MCF 10A (cell line): Measurements from ENCODE around the gene MAP4. TPM values are rescaled to one million over a fixed set of nuclear protein-coding genes. Genes with fewer than 3 reads are reported as not detected.

ENCODE experiments used
- BruUV-seq: library from RNA; stranded (reverse); fragments of 400-500 nt; replicated peaks from 2 replicates; lab custom pipeline; 2021; lab: Mats Ljungman, UMichigan
- CTCF ChIA-PET: fragments of 300-600 bp; sonication (Branson Sonifier 250); formaldehyde crosslinking; extraction: SDS; loops from one replicate; lab custom pipeline; 2021; ENCODE audit warnings: antibody characterized with exemption, inconsistent platforms; lab: Yijun Ruan, JAX
- POLR2A ChIA-PET: fragments of 300-600, 350-650 bp; sonication (Branson Sonifier 250); formaldehyde crosslinking; extraction: SDS; loops from one replicate; lab custom pipeline; 2020; ENCODE audit warnings: antibody characterized with exemption, inconsistent platforms; lab: Yijun Ruan, JAX
- DNase-seq: peaks from one replicate; pipeline ENCODE4 v3.0.0-alpha.2; 2018; ENCODE audit not compliant: unreplicated experiment
- H3K27ac Mint-ChIP-seq: one replicate; pipeline ENCODE4 v1.8.0; 2022; ENCODE audit warnings: mild to moderate bottlenecking, low read depth, mixed read lengths; ENCODE audit not compliant: unreplicated experiment
- H3K27me3 Mint-ChIP-seq: one replicate; pipeline ENCODE4 v1.8.0; 2022; ENCODE audit warnings: mixed read lengths; ENCODE audit not compliant: insufficient read depth, unreplicated experiment
- H3K36me3 Mint-ChIP-seq: one replicate; pipeline ENCODE4 v1.8.0; 2022; ENCODE audit warnings: mild to moderate bottlenecking, moderate library complexity, mixed read lengths; ENCODE audit not compliant: insufficient read depth, unreplicated experiment
- H3K4me1 Mint-ChIP-seq: one replicate; pipeline ENCODE4 v1.8.0; 2022; ENCODE audit warnings: mixed read lengths; ENCODE audit not compliant: insufficient read depth, unreplicated experiment
- H3K4me3 Mint-ChIP-seq: one replicate; pipeline ENCODE4 v1.8.0; 2022; ENCODE audit warnings: mild to moderate bottlenecking, moderate library complexity, mixed read lengths; ENCODE audit not compliant: unreplicated experiment
- H3K9me3 Mint-ChIP-seq: one replicate; pipeline ENCODE4 v1.8.0; 2022; ENCODE audit warnings: mixed read lengths; ENCODE audit not compliant: unreplicated experiment
- CTCF ChIP-seq: fragments of 200-600 bp; IDR thresholded peaks from one replicate; pipeline ENCODE4 v1.8.0; 2022; ENCODE audit warnings: antibody characterized with exemption, mild to moderate bottlenecking; ENCODE audit not compliant: unreplicated experiment
- intact Hi-C: fragments of 100-400 bp; cut with micrococcal nuclease; formaldehyde crosslinking; loops from 2 replicates; pipeline ENCODE4 v1.14.1; 2022
- total RNA-seq: library from RNA; stranded (reverse); gene quantifications from 2 replicates; pipeline ENCODE4 v1.2.3, GENCODE V29; 2022

Gene MAP4
- total RNA-seq, 1 experiment from 2014 or later, result 217 TPM

DNA sequence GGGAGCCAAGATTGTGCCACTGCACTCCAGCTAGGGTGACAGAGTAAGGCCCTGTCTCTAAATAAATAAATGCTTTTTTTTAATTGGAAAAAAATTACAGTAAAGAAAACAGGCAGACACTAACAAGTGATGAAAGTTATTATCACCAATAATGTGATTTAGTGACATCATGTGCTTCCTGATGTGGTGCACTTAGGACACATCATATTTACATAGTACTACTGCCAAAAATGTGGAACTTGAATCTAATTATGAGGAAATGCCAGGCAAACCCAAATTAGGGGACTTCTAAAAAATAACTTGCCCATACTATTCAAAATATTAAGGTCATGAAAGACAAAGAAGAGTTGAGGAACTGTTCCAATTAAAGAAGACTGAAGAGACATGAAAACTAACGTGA is 30.8 kb downstream of the MAP4 start:
- no TSS peak for BruUV-seq
- TF ChIP-seq CTCF, result no peak
- peaks cover 24% of the 10 kb centered on the region for H3K4me1 Mint-ChIP-seq
- H3K9me3 Mint-ChIP-seq, result no peaks in the 10 kb centered on the region
- CTCF ChIA-PET, result no interaction called here
- no peak overlapping the region for H3K27ac Mint-ChIP-seq
- H3K4me3 Mint-ChIP-seq, result no peak overlapping the region
- no peak for DNase-seq
- H3K27me3 Mint-ChIP-seq, result no peaks in the 10 kb centered on the region
- peaks cover 12% of the 10 kb centered on the region for H3K36me3 Mint-ChIP-seq
- POLR2A ChIA-PET, result no interaction called here
- intact Hi-C loops, result no loop called here

DNA sequence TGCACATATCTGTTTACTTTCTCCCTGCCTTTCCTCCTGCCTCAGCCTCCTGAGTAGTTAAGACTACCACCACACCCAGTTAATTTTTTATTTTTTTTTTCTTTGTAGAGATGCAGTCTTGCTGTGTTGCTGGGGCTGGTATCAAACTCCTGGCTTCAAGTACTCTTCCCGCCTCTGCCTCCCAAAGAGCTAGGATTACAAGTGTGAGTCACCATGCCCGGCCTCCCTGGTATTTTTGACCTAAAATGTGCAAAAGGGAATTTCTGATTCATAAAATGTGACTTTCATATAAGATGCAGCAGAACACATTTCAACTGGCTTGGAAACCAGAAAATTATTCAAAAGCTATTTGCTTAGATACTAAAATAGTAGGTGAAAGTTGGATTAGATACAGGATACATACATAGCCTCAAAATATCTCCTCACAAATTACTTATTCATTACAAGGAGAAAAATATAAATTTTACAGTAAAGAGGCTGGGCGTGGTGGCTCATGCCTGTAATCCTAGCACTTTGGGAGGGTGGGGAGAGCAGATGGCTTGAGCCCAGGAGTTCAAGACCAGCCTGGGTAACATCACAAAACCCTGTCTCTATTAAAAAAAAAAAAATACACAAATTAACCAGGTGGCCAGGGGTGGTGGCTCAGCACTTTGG is 32.0 kb downstream of the MAP4 start:
- peaks cover 15% of the 10 kb centered on the region for H3K4me1 Mint-ChIP-seq
- H3K36me3 Mint-ChIP-seq, result peaks cover 12% of the 10 kb centered on the region
- no peaks in the 10 kb centered on the region for H3K27me3 Mint-ChIP-seq
- peak overlapping the region; percentile 19 for H3K27ac Mint-ChIP-seq
- intact Hi-C loops, result no loop called here
- POLR2A ChIA-PET, result interaction anchor here (0.7 to 1.1 kb wide), 2 partner anchors 22 to 60 kb away, joined by 3 read pairs; no protein-coding TSS in a partner anchor
- no peaks in the 10 kb centered on the region for H3K9me3 Mint-ChIP-seq
- no peak overlapping the region for H3K4me3 Mint-ChIP-seq
- peak; percentile 60 for DNase-seq
- no TSS peak for BruUV-seq
- CTCF ChIA-PET, result interaction anchor here (0.8 kb wide), 1 partner anchor 9 kb away, joined by 6 read pairs; no protein-coding TSS in a partner anchor
- TF ChIP-seq CTCF, result no peak

GRCh38 chr3:47980795-47981194 is 35.4 kb downstream of the MAP4 start:
- intact Hi-C loops, result no loop called here
- ChIA-PET POLR2A (interaction anchor here (0.6 to 0.9 kb wide), 2 partner anchors 9 to 33 kb away, joined by 3 to 4 read pairs; no protein-coding TSS in a partner anchor), CTCF (interaction anchor here (0.6 to 2.3 kb wide), 5 partner anchors 9 to 144 kb away, joined by 3 to 9 read pairs (median 3); no protein-coding TSS in a partner anchor)
- no peak for TF ChIP-seq CTCF
- H3K27me3 Mint-ChIP-seq, result no peaks in the 10 kb centered on the region
- H3K36me3 Mint-ChIP-seq, result peaks cover 25% of the 10 kb centered on the region
- H3K27ac Mint-ChIP-seq, result no peak overlapping the region
- H3K9me3 Mint-ChIP-seq, result no peaks in the 10 kb centered on the region
- no peak overlapping the region for H3K4me3 Mint-ChIP-seq
- DNase-seq, result no peak
- H3K4me1 Mint-ChIP-seq, result peaks cover 12% of the 10 kb centered on the region
- no TSS peak for BruUV-seq

- Mint-ChIP-seq H3K27me3 (no peaks in the 10 kb centered on the region), H3K4me1 (peaks cover 4% of the 10 kb centered on the region), H3K4me3 (no peak overlapping the region), H3K36me3 (peaks cover 35% of the 10 kb centered on the region), H3K27ac (no peak overlapping the region), H3K9me3 (no peaks in the 10 kb centered on the region)
- intact Hi-C loops, result no loop called here
- BruUV-seq, result no TSS peak
- TF ChIP-seq CTCF, result no peak
- DNase-seq, result no peak
- ChIA-PET POLR2A (interaction anchor here (0.7 kb wide), 1 partner anchor 18 kb away, joined by 3 read pairs; no protein-coding TSS in a partner anchor), CTCF (interaction anchor here (0.8 kb wide), 1 partner anchor 11 kb away, joined by 3 read pairs; no protein-coding TSS in a partner anchor)
Observed at GRCh38 chr3:47979070-47979469, 37.1 kb downstream of the MAP4 start.
